ENCODE results near the gene NR2C2. TPM values are rescaled to one million over a fixed set of nuclear protein-coding genes. Genes with fewer than 3 reads are reported as not detected.
A peak's percentile ranks its signal among the peaks of the same experiment; 100 is the strongest.

Gene NR2C2
- total and polyA plus RNA-seq, 5 donors from 2014 or later: 9.3 to 61.5 (median 12.4) TPM

DNA sequence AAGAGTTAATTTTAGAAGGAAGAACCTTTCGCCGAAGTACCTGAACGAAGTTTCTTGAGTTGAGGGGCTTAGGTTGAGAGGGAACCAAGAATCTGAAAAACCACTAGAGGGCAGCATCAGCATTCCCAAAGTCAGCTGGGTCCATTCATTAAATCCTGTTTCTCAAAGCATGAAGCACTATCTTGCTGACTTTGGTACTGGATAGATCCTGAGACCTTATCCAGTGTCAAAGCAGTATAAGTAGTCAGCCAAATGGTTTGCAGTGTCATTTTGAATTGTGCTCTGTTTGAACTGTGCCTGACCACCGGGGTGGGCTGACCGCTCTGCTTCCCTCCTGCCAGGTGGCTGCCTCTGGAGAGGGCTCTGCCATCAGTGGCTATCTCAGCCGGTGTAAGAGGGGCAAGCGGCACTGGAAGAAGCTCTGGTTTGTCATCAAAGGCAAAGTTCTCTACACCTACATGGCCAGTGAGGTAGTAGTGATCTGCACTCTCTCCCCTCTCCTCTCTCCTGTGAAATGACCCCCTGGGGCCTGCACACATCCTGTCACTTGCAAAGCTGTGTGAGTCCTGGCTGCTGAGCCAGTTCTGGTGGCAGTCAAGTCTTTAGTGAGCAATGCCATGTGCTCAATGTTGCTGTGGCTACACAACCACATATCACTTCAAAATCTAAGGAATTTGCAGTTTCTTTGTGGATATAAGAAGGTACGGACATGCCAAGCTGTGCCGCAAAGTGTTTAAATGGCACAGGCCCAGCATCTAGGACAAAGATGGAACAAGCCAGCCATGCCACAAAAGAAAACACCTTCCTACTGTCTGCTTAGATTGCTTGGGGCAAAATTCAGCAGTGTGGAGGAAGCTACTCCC, 21.4 kb upstream of the NR2C2 start:
- no peak overlapping the region for H3K4me3 Mint-ChIP-seq
- no peak for ATAC-seq (ENCODE audit: low read depth in 2 of 2)
- Histone ChIP-seq H3K9me3 (ENCODE audit: control insufficient read depth in 2 of 2, low read length in 2 of 2) (no peaks in the 10 kb centered on the region), H3K36me3 (ENCODE audit: control insufficient read depth, insufficient read depth, low read length) (no peaks in the 10 kb centered on the region), H3K27ac (ENCODE audit: insufficient read depth, low read length, poor library complexity, severe bottlenecking) (no peak overlapping the region), H3K27me3 (ENCODE audit: control insufficient read depth, insufficient read depth, low read length) (no peaks in the 10 kb centered on the region), H3K4me1 (ENCODE audit: control insufficient read depth, insufficient read depth, low read length, poor library complexity, severe bottlenecking) (no peaks in the 10 kb centered on the region), H3K4me3 (ENCODE audit: low read depth, low read length) (no peak overlapping the region)
- no peaks in the 10 kb centered on the region for H3K9me3 Mint-ChIP-seq
- peak in 2 of 3 donors; percentile 33 to 67 for DNase-seq
- H3K27me3 Mint-ChIP-seq: no peaks in the 10 kb centered on the region
- H3K27ac Mint-ChIP-seq: no peak overlapping the region
- no peaks in the 10 kb centered on the region for H3K36me3 Mint-ChIP-seq
- H3K4me1 Mint-ChIP-seq: peaks cover 0 to 2% (median 0%) of the 10 kb centered on the region in 4 donors

DNA sequence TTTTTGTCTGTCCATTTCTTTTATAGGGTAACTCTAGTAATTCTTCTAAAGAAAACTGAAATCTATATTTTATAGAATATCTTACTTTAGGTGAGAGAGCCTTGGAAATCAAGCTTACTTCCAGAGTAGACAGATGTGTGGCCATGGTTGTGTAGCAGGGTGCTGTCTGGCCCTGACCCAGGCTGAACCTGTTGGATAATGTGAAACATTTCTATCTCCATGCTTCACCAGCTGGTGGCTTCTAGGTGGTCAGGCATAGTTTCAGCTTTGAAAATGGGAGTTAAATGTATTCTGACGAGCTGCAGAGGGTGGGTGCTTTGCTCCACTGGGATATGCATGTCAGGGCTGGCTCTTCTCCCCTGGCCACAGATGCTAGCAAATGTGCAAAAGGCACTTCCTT, 20.8 kb upstream of the NR2C2 start:
- no peak overlapping the region for H3K27ac Mint-ChIP-seq

DNA sequence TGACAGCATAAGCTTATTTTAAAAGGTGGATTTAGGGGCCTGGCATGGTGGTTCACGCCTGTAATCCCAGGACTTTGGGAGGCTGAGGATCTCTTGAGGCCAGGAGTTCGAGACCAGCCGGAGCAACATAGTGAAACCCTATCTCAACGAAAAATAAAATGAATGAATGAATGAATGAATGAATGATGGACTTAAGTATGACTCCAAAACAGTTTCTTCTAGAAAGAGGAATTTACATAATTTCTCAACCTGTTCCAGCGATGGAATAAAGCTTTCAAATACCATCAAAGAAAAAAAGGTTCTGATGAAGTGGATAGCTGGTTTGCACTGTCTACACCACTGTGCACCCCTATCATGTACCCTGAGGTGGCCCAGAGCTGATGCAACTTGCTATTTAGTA, 20.1 kb upstream of the NR2C2 start:
- Histone ChIP-seq H3K27ac (ENCODE audit: insufficient read depth, low read length, poor library complexity, severe bottlenecking) (no peak overlapping the region), H3K36me3 (ENCODE audit: control insufficient read depth, insufficient read depth, low read length) (no peaks in the 10 kb centered on the region), H3K27me3 (ENCODE audit: control insufficient read depth, insufficient read depth, low read length) (no peaks in the 10 kb centered on the region), H3K4me3 (ENCODE audit: low read depth, low read length) (no peak overlapping the region), H3K9me3 (ENCODE audit: control insufficient read depth in 2 of 2, low read length in 2 of 2) (no peaks in the 10 kb centered on the region), H3K4me1 (ENCODE audit: control insufficient read depth, insufficient read depth, low read length, poor library complexity, severe bottlenecking) (no peaks in the 10 kb centered on the region)
- DNase-seq (no peak), ATAC-seq (ENCODE audit: low read depth in 2 of 2) (no peak)
- H3K27me3 Mint-ChIP-seq: no peaks in the 10 kb centered on the region
- H3K4me1 Mint-ChIP-seq: peaks cover 0 to 2% (median 0%) of the 10 kb centered on the region in 4 donors
- no peak overlapping the region for H3K4me3 Mint-ChIP-seq
- H3K27ac Mint-ChIP-seq: no peak overlapping the region
- H3K36me3 Mint-ChIP-seq: no peaks in the 10 kb centered on the region
- H3K9me3 Mint-ChIP-seq: no peaks in the 10 kb centered on the region

More for the DNA sequence above, 20.8 kb upstream of the NR2C2 start:
- no peak overlapping the region for H3K27ac ChIP-seq (ENCODE audit: insufficient read depth, low read length, poor library complexity, severe bottlenecking)
- peaks cover 0 to 2% (median 0%) of the 10 kb centered on the region in 4 donors for H3K4me1 Mint-ChIP-seq
- H3K27me3 ChIP-seq (ENCODE audit: control insufficient read depth, insufficient read depth, low read length): no peaks in the 10 kb centered on the region
- DNase-seq (no peak), ATAC-seq (ENCODE audit: low read depth in 2 of 2) (no peak)
- no peak overlapping the region for H3K4me3 ChIP-seq (ENCODE audit: low read depth, low read length)
- H3K27me3 Mint-ChIP-seq: no peaks in the 10 kb centered on the region
- no peaks in the 10 kb centered on the region for H3K9me3 ChIP-seq (ENCODE audit: control insufficient read depth in 2 of 2, low read length in 2 of 2)
- no peaks in the 10 kb centered on the region for H3K9me3 Mint-ChIP-seq
- no peaks in the 10 kb centered on the region for H3K36me3 ChIP-seq (ENCODE audit: control insufficient read depth, insufficient read depth, low read length)
- no peaks in the 10 kb centered on the region for H3K36me3 Mint-ChIP-seq
- H3K4me3 Mint-ChIP-seq: no peak overlapping the region
- H3K4me1 ChIP-seq (ENCODE audit: control insufficient read depth, insufficient read depth, low read length, poor library complexity, severe bottlenecking): no peaks in the 10 kb centered on the region

- DNase-seq (no peak), ATAC-seq (ENCODE audit: low read depth in 2 of 2) (no peak)
- Histone ChIP-seq H3K4me3 (ENCODE audit: low read depth, low read length) (no peak overlapping the region), H3K27ac (ENCODE audit: insufficient read depth, low read length, poor library complexity, severe bottlenecking) (no peak overlapping the region), H3K27me3 (ENCODE audit: control insufficient read depth, insufficient read depth, low read length) (no peaks in the 10 kb centered on the region), H3K9me3 (ENCODE audit: control insufficient read depth in 2 of 2, low read length in 2 of 2) (no peaks in the 10 kb centered on the region), H3K4me1 (ENCODE audit: control insufficient read depth, insufficient read depth, low read length, poor library complexity, severe bottlenecking) (no peaks in the 10 kb centered on the region), H3K36me3 (ENCODE audit: control insufficient read depth, insufficient read depth, low read length) (no peaks in the 10 kb centered on the region)
- Mint-ChIP-seq H3K27ac (no peak overlapping the region), H3K36me3 (no peaks in the 10 kb centered on the region), H3K27me3 (no peaks in the 10 kb centered on the region), H3K4me3 (no peak overlapping the region), H3K9me3 (no peaks in the 10 kb centered on the region), H3K4me1 (peaks cover 0 to 2% (median 0%) of the 10 kb centered on the region in 4 donors)
Observed at GRCh38 chr3:14929310-14930074, 17.9 kb upstream of the NR2C2 start.

GRCh38 chr3:14933820-14934425, 13.5 kb upstream of the NR2C2 start:
- no peaks in the 10 kb centered on the region for H3K27me3 ChIP-seq (ENCODE audit: control insufficient read depth, insufficient read depth, low read length)
- Mint-ChIP-seq H3K27ac (no peak overlapping the region), H3K4me1 (no peaks in the 10 kb centered on the region), H3K4me3 (no peak overlapping the region), H3K9me3 (no peaks in the 10 kb centered on the region), H3K36me3 (no peaks in the 10 kb centered on the region), H3K27me3 (no peaks in the 10 kb centered on the region)
- DNase-seq (no peak), ATAC-seq (ENCODE audit: low read depth in 2 of 2) (no peak)
- no peak overlapping the region for H3K4me3 ChIP-seq (ENCODE audit: low read depth, low read length)
- H3K4me1 ChIP-seq (ENCODE audit: control insufficient read depth, insufficient read depth, low read length, poor library complexity, severe bottlenecking): no peaks in the 10 kb centered on the region
- H3K36me3 ChIP-seq (ENCODE audit: control insufficient read depth, insufficient read depth, low read length): no peaks in the 10 kb centered on the region
- H3K9me3 ChIP-seq (ENCODE audit: control insufficient read depth in 2 of 2, low read length in 2 of 2): no peaks in the 10 kb centered on the region
- H3K27ac ChIP-seq (ENCODE audit: insufficient read depth, low read length, poor library complexity, severe bottlenecking): no peak overlapping the region

- H3K4me3 ChIP-seq (ENCODE audit: low read depth, low read length): no peak overlapping the region
- ATAC-seq (ENCODE audit: low read depth in 2 of 2) (no peak), DNase-seq (no peak)
- peaks cover 0 to 6% (median 0%) of the 10 kb centered on the region in 4 donors for H3K4me1 Mint-ChIP-seq
- no peaks in the 10 kb centered on the region for H3K9me3 ChIP-seq (ENCODE audit: control insufficient read depth in 2 of 2, low read length in 2 of 2)
- no peaks in the 10 kb centered on the region for H3K36me3 Mint-ChIP-seq
- peaks cover 3% of the 10 kb centered on the region for H3K36me3 ChIP-seq (ENCODE audit: control insufficient read depth, insufficient read depth, low read length)
- H3K4me3 Mint-ChIP-seq: no peak overlapping the region
- H3K27me3 ChIP-seq (ENCODE audit: control insufficient read depth, insufficient read depth, low read length): no peaks in the 10 kb centered on the region
- H3K27ac Mint-ChIP-seq: no peak overlapping the region
- H3K27me3 Mint-ChIP-seq: no peaks in the 10 kb centered on the region
- H3K9me3 Mint-ChIP-seq: no peaks in the 10 kb centered on the region
- H3K27ac ChIP-seq (ENCODE audit: insufficient read depth, low read length, poor library complexity, severe bottlenecking): no peak overlapping the region
- H3K4me1 ChIP-seq (ENCODE audit: control insufficient read depth, insufficient read depth, low read length, poor library complexity, severe bottlenecking): no peaks in the 10 kb centered on the region
Observed at GRCh38 chr3:14935592-14936345, 11.6 kb upstream of the NR2C2 start.

GRCh38 chr3:14938954-14939353, 8.4 kb upstream of the NR2C2 start:
- no peak for ATAC-seq (ENCODE audit: low read depth in 2 of 2)
- Mint-ChIP-seq H3K9me3 (no peaks in the 10 kb centered on the region), H3K36me3 (peaks cover 3% of the 10 kb centered on the region), H3K4me1 (peaks cover 8 to 24% (median 16%) of the 10 kb centered on the region in 4 donors), H3K27ac (peak overlapping the region in 1 of 3 donors; percentile 85), H3K4me3 (no peak overlapping the region), H3K27me3 (no peaks in the 10 kb centered on the region)
- peaks cover 15% of the 10 kb centered on the region for H3K36me3 ChIP-seq (ENCODE audit: control insufficient read depth, insufficient read depth, low read length)
- H3K9me3 ChIP-seq (ENCODE audit: control insufficient read depth in 2 of 2, low read length in 2 of 2): no peaks in the 10 kb centered on the region
- H3K4me1 ChIP-seq (ENCODE audit: control insufficient read depth, insufficient read depth, low read length, poor library complexity, severe bottlenecking): no peaks in the 10 kb centered on the region
- H3K27ac ChIP-seq (ENCODE audit: insufficient read depth, low read length, poor library complexity, severe bottlenecking): no peak overlapping the region
- H3K4me3 ChIP-seq (ENCODE audit: low read depth, low read length): no peak overlapping the region
- no peak for DNase-seq
- no peaks in the 10 kb centered on the region for H3K27me3 ChIP-seq (ENCODE audit: control insufficient read depth, insufficient read depth, low read length)

Measured in CD4-positive, CD25-positive, alpha-beta regulatory T cell (primary cell).